GM12874 (cell line): ENCODE results near the gene PCSK1N.

Experiments
- TF ChIP-seq, protein P1 (sequence below): IDR thresholded peaks from 2 replicates; pipeline ENCODE4 v1.5.1; 2011; ENCODE audit warnings: low read depth, mild to moderate bottlenecking, control low read depth, low read length, moderate library complexity; ENCODE audit not compliant: insufficient read depth

PCSK1N gene

DNA sequence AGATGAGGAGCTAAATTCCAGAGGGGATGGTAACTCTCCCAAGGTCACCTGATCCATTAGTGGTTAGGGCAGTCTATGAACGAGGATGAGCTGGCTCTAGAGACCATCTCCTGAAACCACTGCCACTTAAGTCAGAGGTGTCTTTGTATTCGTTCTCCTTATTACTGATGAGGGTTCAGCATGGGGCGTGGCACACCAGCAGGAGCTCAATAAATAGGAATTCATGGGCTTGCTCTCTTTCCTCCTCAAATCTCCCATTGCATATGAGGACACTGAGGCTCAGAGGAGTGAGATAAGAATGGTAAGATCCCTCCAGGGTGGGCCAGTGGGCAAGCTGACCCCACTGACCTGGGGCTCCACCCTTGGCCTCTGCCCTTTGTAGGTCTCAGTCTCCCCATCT is 50.7 kb downstream of the PCSK1N start:
- TF ChIP-seq, protein P1, sequence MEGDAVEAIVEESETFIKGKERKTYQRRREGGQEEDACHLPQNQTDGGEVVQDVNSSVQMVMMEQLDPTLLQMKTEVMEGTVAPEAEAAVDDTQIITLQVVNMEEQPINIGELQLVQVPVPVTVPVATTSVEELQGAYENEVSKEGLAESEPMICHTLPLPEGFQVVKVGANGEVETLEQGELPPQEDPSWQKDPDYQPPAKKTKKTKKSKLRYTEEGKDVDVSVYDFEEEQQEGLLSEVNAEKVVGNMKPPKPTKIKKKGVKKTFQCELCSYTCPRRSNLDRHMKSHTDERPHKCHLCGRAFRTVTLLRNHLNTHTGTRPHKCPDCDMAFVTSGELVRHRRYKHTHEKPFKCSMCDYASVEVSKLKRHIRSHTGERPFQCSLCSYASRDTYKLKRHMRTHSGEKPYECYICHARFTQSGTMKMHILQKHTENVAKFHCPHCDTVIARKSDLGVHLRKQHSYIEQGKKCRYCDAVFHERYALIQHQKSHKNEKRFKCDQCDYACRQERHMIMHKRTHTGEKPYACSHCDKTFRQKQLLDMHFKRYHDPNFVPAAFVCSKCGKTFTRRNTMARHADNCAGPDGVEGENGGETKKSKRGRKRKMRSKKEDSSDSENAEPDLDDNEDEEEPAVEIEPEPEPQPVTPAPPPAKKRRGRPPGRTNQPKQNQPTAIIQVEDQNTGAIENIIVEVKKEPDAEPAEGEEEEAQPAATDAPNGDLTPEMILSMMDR, result no peak

DNA sequence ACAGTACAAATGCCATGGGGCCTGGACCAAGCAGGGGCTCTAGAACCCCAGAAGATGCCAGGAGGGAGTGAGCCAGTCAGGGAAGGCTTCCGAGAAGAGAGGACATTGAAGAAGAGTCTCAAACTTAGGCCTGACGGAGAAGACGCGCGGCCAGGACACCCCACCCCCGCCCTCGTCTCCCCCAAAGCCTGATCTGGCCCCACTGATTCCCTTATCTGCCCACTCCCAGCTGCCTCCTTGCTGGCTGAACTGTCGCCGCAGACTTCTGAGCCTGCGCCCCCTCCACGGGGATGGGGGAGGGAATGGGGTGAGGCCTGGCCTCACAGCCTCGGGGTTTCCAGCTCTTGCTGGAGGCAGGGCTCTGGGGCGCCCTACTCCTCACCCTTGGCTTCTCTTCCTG is 52.6 kb downstream of the PCSK1N start:
- TF ChIP-seq, protein P1, result no peak

DNA sequence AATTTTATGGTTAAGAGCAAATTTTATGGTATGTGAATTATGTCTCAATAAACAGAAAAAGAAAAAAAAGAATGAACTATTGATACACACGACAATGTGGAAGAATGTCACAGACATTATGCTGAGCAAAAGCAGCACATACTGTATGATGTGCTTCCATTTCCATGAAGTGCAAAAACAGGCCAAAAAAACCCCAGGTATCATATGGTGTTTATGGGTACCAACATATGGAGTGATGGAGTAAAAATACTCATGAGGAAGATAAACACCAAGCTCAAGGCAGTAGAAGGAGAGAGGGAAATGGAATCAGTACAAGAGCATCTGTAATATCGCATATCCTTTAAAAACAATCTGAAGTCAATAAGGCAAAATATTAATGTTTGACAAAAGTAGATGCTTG is 53.2 kb downstream of the PCSK1N start:
- TF ChIP-seq, protein P1, result no peak

DNA sequence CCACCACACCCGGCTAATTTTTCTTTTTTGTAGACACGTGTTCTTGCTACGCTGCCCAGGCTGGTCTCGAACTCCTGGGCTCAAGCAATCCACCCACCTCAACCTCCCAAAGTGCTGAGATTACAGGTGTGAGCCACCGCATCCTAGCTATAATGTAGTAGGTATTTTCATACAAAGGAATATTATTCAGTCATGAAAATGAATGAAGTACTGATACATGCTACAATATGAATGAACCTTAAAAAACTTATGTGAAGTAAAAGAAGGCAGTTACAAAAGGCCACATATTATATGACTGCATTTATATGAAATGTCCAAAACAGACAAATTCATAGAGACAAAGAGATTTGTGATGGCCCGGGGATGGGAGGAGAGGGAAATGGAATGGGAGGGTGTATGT is 53.7 kb downstream of the PCSK1N start:
- TF ChIP-seq, protein P1, result no peak
